ENCODE results near the gene LRBA. TPM values are rescaled to one million over a fixed set of nuclear protein-coding genes. Genes with fewer than 3 reads are reported as not detected.

The LRBA gene
- total and polyA plus RNA-seq, 9 of the 15 experiments (the other 6 are each of a cell fraction or from before 2014, with no cell fraction given), result 24.2 to 88.7 (median 59.7) TPM

DNA sequence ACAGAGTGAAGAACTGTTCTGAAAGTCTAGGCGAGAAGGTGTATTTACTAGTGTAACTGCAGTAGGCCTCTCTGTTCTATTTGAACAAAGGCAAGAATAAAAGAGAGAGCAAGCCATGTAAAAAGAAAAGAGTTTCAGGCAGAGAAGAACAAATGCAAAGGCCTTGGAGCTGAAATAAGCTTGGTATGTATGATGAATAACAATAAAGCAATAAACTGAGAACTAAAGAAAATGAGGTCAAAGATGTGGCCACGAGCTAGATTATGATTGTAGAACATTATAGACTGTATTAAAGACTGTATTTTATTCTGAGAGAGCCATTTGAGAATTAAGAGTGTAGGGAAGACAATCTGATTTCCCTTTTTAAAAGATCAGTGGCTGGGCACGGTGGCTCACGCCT, 160.5 kb downstream of the LRBA start (continued):
- TF ChIP-seq, protein P1, sequence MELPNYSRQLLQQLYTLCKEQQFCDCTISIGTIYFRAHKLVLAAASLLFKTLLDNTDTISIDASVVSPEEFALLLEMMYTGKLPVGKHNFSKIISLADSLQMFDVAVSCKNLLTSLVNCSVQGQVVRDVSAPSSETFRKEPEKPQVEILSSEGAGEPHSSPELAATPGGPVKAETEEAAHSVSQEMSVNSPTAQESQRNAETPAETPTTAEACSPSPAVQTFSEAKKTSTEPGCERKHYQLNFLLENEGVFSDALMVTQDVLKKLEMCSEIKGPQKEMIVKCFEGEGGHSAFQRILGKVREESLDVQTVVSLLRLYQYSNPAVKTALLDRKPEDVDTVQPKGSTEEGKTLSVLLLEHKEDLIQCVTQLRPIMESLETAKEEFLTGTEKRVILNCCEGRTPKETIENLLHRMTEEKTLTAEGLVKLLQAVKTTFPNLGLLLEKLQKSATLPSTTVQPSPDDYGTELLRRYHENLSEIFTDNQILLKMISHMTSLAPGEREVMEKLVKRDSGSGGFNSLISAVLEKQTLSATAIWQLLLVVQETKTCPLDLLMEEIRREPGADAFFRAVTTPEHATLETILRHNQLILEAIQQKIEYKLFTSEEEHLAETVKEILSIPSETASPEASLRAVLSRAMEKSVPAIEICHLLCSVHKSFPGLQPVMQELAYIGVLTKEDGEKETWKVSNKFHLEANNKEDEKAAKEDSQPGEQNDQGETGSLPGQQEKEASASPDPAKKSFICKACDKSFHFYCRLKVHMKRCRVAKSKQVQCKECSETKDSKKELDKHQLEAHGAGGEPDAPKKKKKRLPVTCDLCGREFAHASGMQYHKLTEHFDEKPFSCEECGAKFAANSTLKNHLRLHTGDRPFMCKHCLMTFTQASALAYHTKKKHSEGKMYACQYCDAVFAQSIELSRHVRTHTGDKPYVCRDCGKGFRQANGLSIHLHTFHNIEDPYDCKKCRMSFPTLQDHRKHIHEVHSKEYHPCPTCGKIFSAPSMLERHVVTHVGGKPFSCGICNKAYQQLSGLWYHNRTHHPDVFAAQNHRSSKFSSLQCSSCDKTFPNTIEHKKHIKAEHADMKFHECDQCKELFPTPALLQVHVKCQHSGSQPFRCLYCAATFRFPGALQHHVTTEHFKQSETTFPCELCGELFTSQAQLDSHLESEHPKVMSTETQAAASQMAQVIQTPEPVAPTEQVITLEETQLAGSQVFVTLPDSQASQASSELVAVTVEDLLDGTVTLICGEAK (IDR thresholded peaks at IDR 0.05), result no peak
- TF ChIP-seq, protein P1 (CRISPR knock-in tag; IDR thresholded peaks at IDR 0.05), result no peak
- TF ChIP-seq RB1 (IDR thresholded peaks at IDR 0.05; ENCODE audit: low read depth) (no peak), RFX5 (IDR thresholded peaks at IDR 0.05; ENCODE audit: low read depth, low read length) (no peak)
- TF ChIP-seq, protein P2, sequence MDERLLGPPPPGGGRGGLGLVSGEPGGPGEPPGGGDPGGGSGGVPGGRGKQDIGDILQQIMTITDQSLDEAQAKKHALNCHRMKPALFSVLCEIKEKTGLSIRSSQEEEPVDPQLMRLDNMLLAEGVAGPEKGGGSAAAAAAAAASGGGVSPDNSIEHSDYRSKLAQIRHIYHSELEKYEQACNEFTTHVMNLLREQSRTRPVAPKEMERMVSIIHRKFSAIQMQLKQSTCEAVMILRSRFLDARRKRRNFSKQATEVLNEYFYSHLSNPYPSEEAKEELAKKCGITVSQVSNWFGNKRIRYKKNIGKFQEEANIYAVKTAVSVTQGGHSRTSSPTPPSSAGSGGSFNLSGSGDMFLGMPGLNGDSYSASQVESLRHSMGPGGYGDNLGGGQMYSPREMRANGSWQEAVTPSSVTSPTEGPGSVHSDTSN (CRISPR knock-in tag; IDR thresholded peaks at IDR 0.05; ENCODE audit: low read depth), result no peak
- TF ChIP-seq, protein P2 (tag; conservative IDR thresholded peaks at IDR 0.05; ENCODE audit: low read depth), result no peak

Data from K562 (cell line).